Colonic mucosa (tissue), 4 donors: Measurements from ENCODE around the gene KCNJ14. TPM values are rescaled to one million over a fixed set of nuclear protein-coding genes. Genes with fewer than 3 reads are reported as not detected.

Source experiments
- DNase-seq: peaks from one replicate; pipeline ENCODE4 v3.0.0-alpha.2; 2020
- H3K27ac ChIP-seq: fragments of 200-600 bp; one replicate; pipeline ENCODE4 v1.8.0; 2021
- H3K27me3 ChIP-seq: fragments of 200-600 bp; one replicate; pipeline ENCODE4 v1.8.0; 2021
- H3K36me3 ChIP-seq: fragments of 200-600 bp; one replicate; pipeline ENCODE4 v1.8.0; 2021
- H3K4me1 ChIP-seq: fragments of 200-600 bp; one replicate; pipeline ENCODE4 v1.8.0; 2021; ENCODE audit warnings: mild to moderate bottlenecking
- H3K4me3 ChIP-seq: fragments of 200-600 bp; one replicate; pipeline ENCODE4 v1.8.0; 2021
- H3K9ac ChIP-seq, 2 donors: one replicate each; pipeline ENCODE4 v1.7.0; 2013; ENCODE audit warnings: control low read depth in 2 of 2, low read depth in 2 of 2, low read length in 2 of 2
- H3K9me3 ChIP-seq: fragments of 200-600 bp; one replicate; pipeline ENCODE4 v1.8.0; 2021
- CTCF ChIP-seq: fragments of 200-600 bp; IDR thresholded peaks from one replicate; pipeline ENCODE4 v1.8.0; 2022; ENCODE audit warnings: antibody characterized with exemption, mild to moderate bottlenecking
- intact Hi-C: fragments of 100-400 bp; cut with DNase I; formaldehyde crosslinking; loops from one replicate; pipeline ENCODE4 v1.14.1; 2022
- total RNA-seq, 2 donors: library from RNA; stranded (reverse); fragmentation: NEBNext Ultra II Directional in 1 of 2; extraction: Animal tissue kit (Norgen Biotek cat#: 25700) in 1 of 2; gene quantifications; one replicate each; pipeline ENCODE4 v1.2.1, GENCODE V29; 2021
- donor health status: healthy.
- donor health status: DM: no; HTN: no; CAD: no.
- donor health status: DM: no; HTN: no; CAD: no.

KCNJ14 gene
- total RNA-seq, 2 donors from 2014 or later = 0.35 to 0.99 TPM

GRCh38 chr19:48492925-48493717 is 37.7 kb downstream of the KCNJ14 start:
- Histone ChIP-seq H3K27ac (peak overlapping the region; percentile 55), H3K9ac (peak overlapping the region in 1 of 2 donors; percentile 88), H3K4me1 (peaks cover 9% of the 10 kb centered on the region), H3K9me3 (no peaks in the 10 kb centered on the region), H3K36me3 (no peaks in the 10 kb centered on the region), H3K4me3 (peak overlapping the region; percentile 30), H3K27me3 (peaks cover 10% of the 10 kb centered on the region)
- intact Hi-C loops = no loop called here
- no peak for TF ChIP-seq CTCF
- peak; percentile 97 for DNase-seq

- peak overlapping the region; percentile 35 for H3K4me3 ChIP-seq
- H3K27me3 ChIP-seq = peaks cover 10% of the 10 kb centered on the region
- no peaks in the 10 kb centered on the region for H3K36me3 ChIP-seq
- H3K9ac ChIP-seq = peak overlapping the region; percentile 51 to 88
- DNase-seq = no peak
- no peak for TF ChIP-seq CTCF
- intact Hi-C loops = no loop called here
- H3K27ac ChIP-seq = no peak overlapping the region
- peaks cover 6% of the 10 kb centered on the region for H3K4me1 ChIP-seq
- no peaks in the 10 kb centered on the region for H3K9me3 ChIP-seq
These were observed 38.5 kb downstream of the KCNJ14 start for GRCh38 chr19:48493718-48494401.

- Histone ChIP-seq H3K4me3 (no peak overlapping the region), H3K9ac (no peak overlapping the region), H3K36me3 (no peaks in the 10 kb centered on the region), H3K27me3 (peaks cover 7% of the 10 kb centered on the region), H3K27ac (peak overlapping the region; percentile 29), H3K4me1 (no peaks in the 10 kb centered on the region), H3K9me3 (no peaks in the 10 kb centered on the region)
- intact Hi-C loops = no loop called here
- no peak for DNase-seq
- TF ChIP-seq CTCF = no peak
These were observed 40.0 kb downstream of the KCNJ14 start for GRCh38 chr19:48495396-48495795.

GRCh38 chr19:48496959-48497727 is 41.8 kb downstream of the KCNJ14 start:
- no peak for TF ChIP-seq CTCF
- Histone ChIP-seq H3K4me1 (no peaks in the 10 kb centered on the region), H3K9ac (no peak overlapping the region), H3K27me3 (peaks cover 17% of the 10 kb centered on the region), H3K36me3 (no peaks in the 10 kb centered on the region), H3K4me3 (no peak overlapping the region), H3K9me3 (no peaks in the 10 kb centered on the region), H3K27ac (no peak overlapping the region)
- intact Hi-C loops = no loop called here
- DNase-seq = no peak
